ENCODE data around the gene HSF2BP. TPM values are rescaled to one million over a fixed set of nuclear protein-coding genes. Genes with fewer than 3 reads are reported as not detected.

Gene HSF2BP
- total RNA-seq, 4 donors from 2014 or later = 0.40 to 2.4 (median 1.2) TPM

DNA sequence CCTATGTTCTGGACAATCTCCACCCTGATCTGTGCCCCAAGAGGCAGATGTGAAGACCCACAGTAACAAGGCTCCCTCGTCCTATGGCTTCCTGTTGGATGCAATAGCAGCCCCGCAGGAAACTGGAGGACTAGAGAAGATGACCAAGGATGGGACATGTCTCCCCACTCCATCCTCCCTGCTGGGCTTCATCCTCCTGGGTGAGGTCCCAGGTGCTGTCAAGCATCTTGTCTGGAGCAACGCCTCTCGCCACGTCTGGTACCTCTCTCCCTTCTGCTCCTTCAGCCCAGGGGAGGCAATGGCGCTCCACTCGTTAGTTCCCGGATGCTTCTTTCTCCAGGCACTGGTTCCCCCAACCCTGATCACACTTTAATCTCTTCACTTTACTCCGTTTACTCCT is 11.1 kb downstream of the HSF2BP start:
- H3K27ac ChIP-seq = no peak overlapping the region
- no peaks in the 10 kb centered on the region for H3K36me3 ChIP-seq
- peaks cover 0 to 12% (median 4%) of the 10 kb centered on the region in 3 donors for H3K4me1 ChIP-seq
- H3K27me3 ChIP-seq = no peaks in the 10 kb centered on the region
- H3K4me3 ChIP-seq = no peak overlapping the region
- no peak for TF ChIP-seq POLR2A (IDR thresholded peaks at IDR 0.05)
- TF ChIP-seq POLR2AphosphoS5 (IDR thresholded peaks at IDR 0.05) = no peak
- TF ChIP-seq EP300 (IDR thresholded peaks at IDR 0.05) = no peak
- TF ChIP-seq, protein P1, sequence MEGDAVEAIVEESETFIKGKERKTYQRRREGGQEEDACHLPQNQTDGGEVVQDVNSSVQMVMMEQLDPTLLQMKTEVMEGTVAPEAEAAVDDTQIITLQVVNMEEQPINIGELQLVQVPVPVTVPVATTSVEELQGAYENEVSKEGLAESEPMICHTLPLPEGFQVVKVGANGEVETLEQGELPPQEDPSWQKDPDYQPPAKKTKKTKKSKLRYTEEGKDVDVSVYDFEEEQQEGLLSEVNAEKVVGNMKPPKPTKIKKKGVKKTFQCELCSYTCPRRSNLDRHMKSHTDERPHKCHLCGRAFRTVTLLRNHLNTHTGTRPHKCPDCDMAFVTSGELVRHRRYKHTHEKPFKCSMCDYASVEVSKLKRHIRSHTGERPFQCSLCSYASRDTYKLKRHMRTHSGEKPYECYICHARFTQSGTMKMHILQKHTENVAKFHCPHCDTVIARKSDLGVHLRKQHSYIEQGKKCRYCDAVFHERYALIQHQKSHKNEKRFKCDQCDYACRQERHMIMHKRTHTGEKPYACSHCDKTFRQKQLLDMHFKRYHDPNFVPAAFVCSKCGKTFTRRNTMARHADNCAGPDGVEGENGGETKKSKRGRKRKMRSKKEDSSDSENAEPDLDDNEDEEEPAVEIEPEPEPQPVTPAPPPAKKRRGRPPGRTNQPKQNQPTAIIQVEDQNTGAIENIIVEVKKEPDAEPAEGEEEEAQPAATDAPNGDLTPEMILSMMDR (IDR thresholded peaks at IDR 0.05) = no peak
- 61 to 66% methylated on average over 6 of the region's 9 CpGs for WGBS, 2 donors (ENCODE audit: low coverage in 1 of 2)
- ATAC-seq = no peak
- H3K9me3 ChIP-seq = no peaks in the 10 kb centered on the region

DNA sequence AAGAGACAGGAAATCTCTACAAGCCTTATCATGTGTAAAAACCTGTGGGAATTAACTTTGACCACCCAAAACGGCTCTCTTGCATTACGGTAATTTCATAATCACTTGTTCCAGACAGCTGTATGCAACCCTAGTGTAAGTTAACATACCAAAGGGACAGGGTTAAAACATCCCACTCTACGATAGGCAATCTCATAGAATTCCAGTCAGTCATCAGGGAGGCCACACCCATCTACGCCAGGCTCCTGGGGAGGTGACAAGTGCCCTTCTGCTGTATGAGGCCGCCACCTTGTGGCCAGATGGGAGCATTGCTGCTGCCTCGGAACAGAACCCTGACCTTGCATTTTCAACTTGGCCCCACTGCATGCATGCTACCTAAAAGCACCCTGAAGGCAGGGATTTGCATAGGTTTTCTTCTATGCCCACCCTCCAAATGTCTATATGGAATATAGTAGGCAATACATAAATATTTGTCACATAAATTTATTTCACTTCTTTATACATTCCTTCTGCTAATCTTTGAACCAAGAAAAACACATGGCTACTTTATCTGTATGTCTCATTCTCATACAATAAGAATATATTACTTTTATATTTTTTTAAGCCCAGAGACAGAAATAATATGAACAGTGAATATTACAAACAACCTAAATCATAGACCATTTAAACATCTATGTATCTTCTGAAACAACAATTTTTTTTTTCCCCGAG is 12.6 kb downstream of the HSF2BP start:
- Histone ChIP-seq H3K4me1 (peaks cover 0 to 12% (median 4%) of the 10 kb centered on the region in 3 donors), H3K27me3 (no peaks in the 10 kb centered on the region), H3K4me3 (no peak overlapping the region), H3K27ac (peak overlapping the region in 1 of 4 donors; percentile 62), H3K9me3 (no peaks in the 10 kb centered on the region), H3K36me3 (no peaks in the 10 kb centered on the region)
- WGBS, 2 donors (ENCODE audit: low coverage in 1 of 2) = 17 to 24% methylated on average over 5 to 7 of the region's 7 CpGs
- peak; percentile 95 for ATAC-seq
- TF ChIP-seq EP300 (IDR thresholded peaks at IDR 0.05) (no peak), POLR2AphosphoS5 (IDR thresholded peaks at IDR 0.05) (peak; percentile 39)
- TF ChIP-seq, protein P1 (IDR thresholded peaks at IDR 0.05) = peak; percentile 98 to 100 (median 100)

DNA sequence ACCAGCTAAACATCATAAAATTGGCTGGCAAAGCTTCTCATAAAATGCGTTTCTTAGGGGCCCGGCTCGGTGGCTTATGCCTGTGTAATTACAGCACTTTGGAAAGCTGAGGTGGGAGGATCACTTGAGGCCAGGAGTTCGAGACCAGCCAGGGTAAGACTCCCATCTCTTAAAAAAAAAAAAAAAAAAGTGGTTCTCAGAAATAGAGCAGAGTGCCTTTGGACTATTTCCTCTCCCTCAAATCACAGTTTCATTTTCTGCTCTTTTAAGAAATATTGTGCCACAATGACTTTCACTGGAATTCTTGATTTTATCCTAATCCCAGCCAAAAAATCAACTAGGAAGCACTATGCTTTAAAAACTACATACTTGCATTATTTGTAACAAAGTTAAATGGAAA is 13.3 kb downstream of the HSF2BP start:
- WGBS, 2 donors (ENCODE audit: low coverage in 1 of 2) = 25 to 31% methylated on average over 3 to 4 of the region's 4 CpGs
- Histone ChIP-seq H3K4me3 (no peak overlapping the region), H3K27ac (peak overlapping the region in 3 of 4 donors; percentile 33 to 62 (median 37)), H3K36me3 (no peaks in the 10 kb centered on the region), H3K9me3 (no peaks in the 10 kb centered on the region), H3K4me1 (peaks cover 0 to 12% (median 4%) of the 10 kb centered on the region in 3 donors), H3K27me3 (no peaks in the 10 kb centered on the region)
- TF ChIP-seq POLR2AphosphoS5 (IDR thresholded peaks at IDR 0.05) = no peak
- TF ChIP-seq, protein P1 (IDR thresholded peaks at IDR 0.05) = no peak
- no peak for TF ChIP-seq POLR2A (IDR thresholded peaks at IDR 0.05)
- no peak for TF ChIP-seq EP300 (IDR thresholded peaks at IDR 0.05)
- ATAC-seq = no peak

DNA sequence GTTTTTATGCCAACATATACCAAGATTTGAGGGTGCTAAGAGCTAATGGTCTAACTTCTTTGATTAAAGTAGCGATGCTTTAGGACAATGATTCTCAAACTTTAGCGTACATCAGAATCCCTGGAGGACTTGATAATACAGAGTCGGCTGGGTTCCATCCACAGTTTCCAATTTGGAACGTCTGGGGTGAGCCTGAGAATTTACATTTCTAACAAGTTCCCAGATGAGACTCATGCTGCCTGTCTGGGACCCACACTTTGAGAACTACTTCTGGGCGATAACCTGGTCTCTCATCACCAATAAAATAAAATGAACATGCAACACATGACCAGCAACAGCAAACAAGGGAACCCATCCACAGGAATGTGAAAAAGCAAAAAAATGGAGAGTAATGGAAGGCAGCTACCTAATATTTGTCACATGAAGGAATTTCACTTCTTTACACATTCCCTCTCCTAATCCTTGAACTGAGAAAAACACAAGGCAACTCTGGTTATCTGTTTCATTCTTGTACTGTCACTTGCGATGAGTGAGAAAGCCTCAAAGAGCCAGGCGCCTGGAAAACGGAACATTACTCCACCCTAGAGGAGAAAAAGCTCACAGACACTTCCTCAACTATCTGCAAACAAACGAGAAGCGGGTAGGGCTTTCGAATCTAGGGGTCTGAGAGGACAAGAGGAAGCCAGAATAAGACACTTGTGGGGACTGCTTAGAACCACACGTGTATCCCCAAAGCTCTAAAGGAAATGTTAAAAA is 14.0 kb downstream of the HSF2BP start:
- peak; percentile 40 for ATAC-seq
- Histone ChIP-seq H3K36me3 (no peaks in the 10 kb centered on the region), H3K4me3 (no peak overlapping the region), H3K4me1 (peaks cover 0 to 12% (median 4%) of the 10 kb centered on the region in 3 donors), H3K27me3 (no peaks in the 10 kb centered on the region), H3K9me3 (no peaks in the 10 kb centered on the region), H3K27ac (peak overlapping the region in 3 of 4 donors; percentile 33 to 62 (median 37))
- WGBS, 2 donors (ENCODE audit: low coverage in 1 of 2) = 26 to 42% methylated on average over 8 to 12 of the region's 12 CpGs
- TF ChIP-seq POLR2A (IDR thresholded peaks at IDR 0.05) (no peak), POLR2AphosphoS5 (IDR thresholded peaks at IDR 0.05) (no peak)
- TF ChIP-seq, protein P1 (IDR thresholded peaks at IDR 0.05) = peak in 3 of 4 experiments; percentile 48 to 65 (median 50)

All from gastroesophageal sphincter (tissue), 4 donors.